Measurements from ENCODE around the gene SLAMF7.

GRCh38 chr1:160772331-160772730, 33.3 kb downstream of the SLAMF7 start:
- TF ChIP-seq POLR2AphosphoS5 (IDR thresholded peaks at IDR 0.05): no peak
- no peak for TF ChIP-seq CTCF (IDR thresholded peaks at IDR 0.05)
- TF ChIP-seq POLR2A (IDR thresholded peaks at IDR 0.05): no peak

Data from breast epithelium (tissue), 3 donors.